ENCODE data around the gene TRIM28.

TRIM28 gene

GRCh38 chr19:58516964-58517833, 26.7 kb upstream of the TRIM28 start:
- H2BK5ac ChIP-seq (ENCODE audit: low read length), result no peak overlapping the region
- no peaks in the 10 kb centered on the region for H3K9me3 ChIP-seq (replicated peaks in 1 of 2; ENCODE audit: control insufficient read depth in 2 of 2, insufficient read depth in 1 of 2, low read depth in 1 of 2, low read length in 2 of 2)
- H3K14ac ChIP-seq (ENCODE audit: low read length), result peak overlapping the region; percentile 8
- no peak overlapping the region for H4K91ac ChIP-seq (ENCODE audit: low read depth, low read length, poor library complexity)
- H2BK12ac ChIP-seq (ENCODE audit: low read length), result no peak overlapping the region
- H3K4me1 ChIP-seq (ENCODE audit: control insufficient read depth in 2 of 2, insufficient read depth in 1 of 2, low read depth in 1 of 2, low read length in 2 of 2), result peaks cover 9 to 17% of the 10 kb centered on the region in 2 donors
- no peak overlapping the region for H2BK15ac ChIP-seq (ENCODE audit: low read length)
- H3K23ac ChIP-seq (ENCODE audit: low read depth, low read length, poor library complexity), result peak overlapping the region; percentile 63
- H2AK5ac ChIP-seq (ENCODE audit: low read depth, low read length), result peak overlapping the region; percentile 54
- H3K4ac ChIP-seq (ENCODE audit: low read length), result no peak overlapping the region
- H4K8ac ChIP-seq (ENCODE audit: low read depth, low read length), result no peak overlapping the region
- no peaks in the 10 kb centered on the region for H3K27me3 ChIP-seq (ENCODE audit: control insufficient read depth in 3 of 3, insufficient read depth in 3 of 3, low read depth in 1 of 3, low read length in 3 of 3)
- no peak overlapping the region for H3K27ac ChIP-seq (replicated peaks; ENCODE audit: low read length)
- H2BK120ac ChIP-seq (ENCODE audit: low read depth, low read length), result no peak overlapping the region
- no peak overlapping the region for H3K4me2 ChIP-seq (ENCODE audit: insufficient read depth, low read length, poor library complexity, severe bottlenecking)
- peak overlapping the region; percentile 21 for H3K9ac ChIP-seq (ENCODE audit: low read depth, low read length, poor library complexity)
- WGBS, 2 donors (ENCODE audit: extremely low coverage in 2 of 2, insufficient read length in 2 of 2, insufficient replicate concordance in 1 of 2), result no CpG with 5 or more reads among the region's 65 CpGs
- H3K4me3 ChIP-seq (ENCODE audit: low read length in 2 of 2), result peak overlapping the region; percentile 12 to 27
- H3K36me3 ChIP-seq (replicated peaks in 1 of 2; ENCODE audit: control insufficient read depth in 2 of 2, insufficient read depth in 2 of 2, low read length in 2 of 2), result peaks cover 24 to 43% of the 10 kb centered on the region in 2 donors
- no peak overlapping the region for H3K18ac ChIP-seq (ENCODE audit: low read length)
- peaks cover 14% of the 10 kb centered on the region for H3K79me1 ChIP-seq (ENCODE audit: low read depth, low read length)
- H2AFZ ChIP-seq (ENCODE audit: low read length), result no peak overlapping the region
- DNase-seq (ENCODE audit: low spot score), result no peak

GRCh38 chr19:58518256-58519086, 25.4 kb upstream of the TRIM28 start:
- Histone ChIP-seq H3K18ac (ENCODE audit: low read length) (peak overlapping the region; percentile 84), H3K14ac (ENCODE audit: low read length) (peak overlapping the region; percentile 85), H4K8ac (ENCODE audit: low read depth, low read length) (no peak overlapping the region), H4K91ac (ENCODE audit: low read depth, low read length, poor library complexity) (no peak overlapping the region), H2BK12ac (ENCODE audit: low read length) (no peak overlapping the region), H3K4me3 (ENCODE audit: low read length in 2 of 2) (peak overlapping the region; percentile 53 to 89), H2BK120ac (ENCODE audit: low read depth, low read length) (no peak overlapping the region), H3K36me3 (replicated peaks in 1 of 2; ENCODE audit: control insufficient read depth in 2 of 2, insufficient read depth in 2 of 2, low read length in 2 of 2) (peaks cover 19 to 37% of the 10 kb centered on the region in 2 donors), H3K9ac (ENCODE audit: low read depth, low read length, poor library complexity) (peak overlapping the region; percentile 71), H3K9me3 (replicated peaks in 1 of 2; ENCODE audit: control insufficient read depth in 2 of 2, insufficient read depth in 1 of 2, low read depth in 1 of 2, low read length in 2 of 2) (no peaks in the 10 kb centered on the region), H2AK5ac (ENCODE audit: low read depth, low read length) (peak overlapping the region; percentile 99), H3K27ac (replicated peaks; ENCODE audit: low read length) (peak overlapping the region; percentile 94), H3K23ac (ENCODE audit: low read depth, low read length, poor library complexity) (peak overlapping the region; percentile 98), H3K4ac (ENCODE audit: low read length) (peak overlapping the region; percentile 99), H2BK15ac (ENCODE audit: low read length) (no peak overlapping the region), H2BK5ac (ENCODE audit: low read length) (peak overlapping the region; percentile 93), H2AFZ (ENCODE audit: low read length) (peak overlapping the region; percentile 90), H3K4me1 (ENCODE audit: control insufficient read depth in 2 of 2, insufficient read depth in 1 of 2, low read depth in 1 of 2, low read length in 2 of 2) (peaks cover 9 to 17% of the 10 kb centered on the region in 2 donors), H3K79me1 (ENCODE audit: low read depth, low read length) (peaks cover 14% of the 10 kb centered on the region), H3K4me2 (ENCODE audit: insufficient read depth, low read length, poor library complexity, severe bottlenecking) (peak overlapping the region; percentile 85), H3K27me3 (ENCODE audit: control insufficient read depth in 3 of 3, insufficient read depth in 3 of 3, low read depth in 1 of 3, low read length in 3 of 3) (no peaks in the 10 kb centered on the region)
- WGBS, 2 donors (ENCODE audit: extremely low coverage in 2 of 2, insufficient read length in 2 of 2, insufficient replicate concordance in 1 of 2), result no CpG with 5 or more reads among the region's 22 CpGs
- DNase-seq (ENCODE audit: low spot score), result no peak

- peak overlapping the region; percentile 93 for H2BK5ac ChIP-seq (ENCODE audit: low read length)
- H2BK120ac ChIP-seq (ENCODE audit: low read depth, low read length), result peak overlapping the region; percentile 72
- H3K4me2 ChIP-seq (ENCODE audit: insufficient read depth, low read length, poor library complexity, severe bottlenecking), result peak overlapping the region; percentile 85
- peak overlapping the region; percentile 99 for H2AK5ac ChIP-seq (ENCODE audit: low read depth, low read length)
- peak overlapping the region; percentile 99 for H3K18ac ChIP-seq (ENCODE audit: low read length)
- H3K9me3 ChIP-seq (replicated peaks in 1 of 2; ENCODE audit: control insufficient read depth in 2 of 2, insufficient read depth in 1 of 2, low read depth in 1 of 2, low read length in 2 of 2), result no peaks in the 10 kb centered on the region
- H3K4ac ChIP-seq (ENCODE audit: low read length), result peak overlapping the region; percentile 99
- DNase-seq (ENCODE audit: low spot score), result peak; percentile 71
- H3K9ac ChIP-seq (ENCODE audit: low read depth, low read length, poor library complexity), result peak overlapping the region; percentile 99
- H2AFZ ChIP-seq (ENCODE audit: low read length), result peak overlapping the region; percentile 90
- no CpG with 5 or more reads among the region's 14 CpGs for WGBS, 2 donors (ENCODE audit: extremely low coverage in 2 of 2, insufficient read length in 2 of 2, insufficient replicate concordance in 1 of 2)
- no peak overlapping the region for H2BK12ac ChIP-seq (ENCODE audit: low read length)
- peaks cover 19 to 32% of the 10 kb centered on the region in 2 donors for H3K36me3 ChIP-seq (replicated peaks in 1 of 2; ENCODE audit: control insufficient read depth in 2 of 2, insufficient read depth in 2 of 2, low read length in 2 of 2)
- peak overlapping the region; percentile 47 for H3K14ac ChIP-seq (ENCODE audit: low read length)
- peaks cover 9 to 15% of the 10 kb centered on the region in 2 donors for H3K4me1 ChIP-seq (ENCODE audit: control insufficient read depth in 2 of 2, insufficient read depth in 1 of 2, low read depth in 1 of 2, low read length in 2 of 2)
- peak overlapping the region; percentile 53 to 89 for H3K4me3 ChIP-seq (ENCODE audit: low read length in 2 of 2)
- peak overlapping the region; percentile 75 for H2BK15ac ChIP-seq (ENCODE audit: low read length)
- peaks cover 14% of the 10 kb centered on the region for H3K79me1 ChIP-seq (ENCODE audit: low read depth, low read length)
- H3K27ac ChIP-seq (replicated peaks; ENCODE audit: low read length), result peak overlapping the region; percentile 94
- H4K91ac ChIP-seq (ENCODE audit: low read depth, low read length, poor library complexity), result peak overlapping the region; percentile 85
- peak overlapping the region; percentile 98 for H3K23ac ChIP-seq (ENCODE audit: low read depth, low read length, poor library complexity)
- no peak overlapping the region for H4K8ac ChIP-seq (ENCODE audit: low read depth, low read length)
- no peaks in the 10 kb centered on the region for H3K27me3 ChIP-seq (ENCODE audit: control insufficient read depth in 3 of 3, insufficient read depth in 3 of 3, low read depth in 1 of 3, low read length in 3 of 3)
These were observed 24.8 kb upstream of the TRIM28 start for GRCh38 chr19:58519087-58519354.
